GM18526 (cell line): ENCODE data around the gene INTS14.
A peak's percentile ranks its signal among the peaks of the same experiment; 100 is the strongest.

ENCODE experiments used
- POLR2A ChIP-seq: IDR thresholded peaks from 3 replicates; pipeline ENCODE4 v1.6.1; 2011; ENCODE audit not compliant: insufficient read length; ENCODE audit errors: extremely low read depth

INTS14 gene

DNA sequence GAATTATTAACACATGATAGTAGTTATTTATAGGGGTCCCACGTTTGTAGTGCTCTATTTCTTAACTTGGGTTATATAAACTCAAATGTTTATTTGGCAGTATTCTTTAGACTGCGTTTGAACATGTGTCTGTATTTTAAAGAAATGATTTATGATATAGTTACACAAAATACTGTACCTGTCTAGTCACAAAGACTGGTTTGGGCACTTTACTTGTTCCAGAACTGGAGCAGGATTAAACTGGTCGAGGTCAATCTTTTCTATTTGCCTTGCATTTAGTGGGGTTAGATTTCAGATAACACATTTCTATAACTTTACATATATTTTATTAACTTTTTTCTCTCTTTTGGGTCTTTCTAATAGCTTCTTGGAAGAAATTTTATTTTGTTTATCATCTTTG lies 41.2 kb downstream of the INTS14 start:
- TF ChIP-seq POLR2A, result no peak

DNA sequence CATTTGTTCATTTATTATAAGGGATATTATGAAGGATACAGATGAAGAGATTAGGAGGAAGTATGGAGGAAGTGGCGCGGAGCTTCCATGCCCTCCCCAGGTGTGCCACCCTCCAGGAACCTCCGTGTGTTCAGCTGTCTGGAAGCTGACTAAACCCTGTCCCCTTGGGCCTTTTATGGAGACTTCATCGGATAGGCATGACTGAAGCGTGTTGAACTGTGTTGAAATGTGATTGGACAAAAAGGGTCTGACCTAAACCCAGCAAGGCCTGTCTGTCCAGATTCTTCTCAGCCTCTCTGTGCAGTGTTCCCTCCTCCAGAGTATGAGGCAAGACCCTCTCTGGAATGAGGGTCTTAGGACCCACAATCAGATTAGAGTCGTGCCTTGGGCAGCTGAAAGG lies 49.0 kb downstream of the INTS14 start:
- no peak for TF ChIP-seq POLR2A

DNA sequence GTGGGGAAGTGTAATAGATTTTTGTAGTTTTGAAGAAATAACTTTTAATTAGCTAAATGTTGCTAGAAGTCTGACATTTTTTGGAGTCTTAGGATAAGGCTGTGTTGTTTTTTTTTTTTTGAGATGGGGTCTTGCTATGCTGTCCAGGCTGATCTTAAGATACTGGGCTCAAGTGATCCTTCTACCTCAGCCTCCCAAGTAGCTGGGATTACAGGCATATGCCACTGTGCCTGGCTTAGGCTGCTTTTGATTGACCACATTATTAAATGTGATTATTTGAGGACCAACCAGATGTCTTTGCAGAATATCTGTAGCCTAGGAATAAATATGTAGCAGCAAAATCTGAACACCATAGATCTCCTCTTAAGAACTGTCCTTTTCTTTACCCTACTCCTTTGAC lies 51.0 kb downstream of the INTS14 start:
- no peak for TF ChIP-seq POLR2A

DNA sequence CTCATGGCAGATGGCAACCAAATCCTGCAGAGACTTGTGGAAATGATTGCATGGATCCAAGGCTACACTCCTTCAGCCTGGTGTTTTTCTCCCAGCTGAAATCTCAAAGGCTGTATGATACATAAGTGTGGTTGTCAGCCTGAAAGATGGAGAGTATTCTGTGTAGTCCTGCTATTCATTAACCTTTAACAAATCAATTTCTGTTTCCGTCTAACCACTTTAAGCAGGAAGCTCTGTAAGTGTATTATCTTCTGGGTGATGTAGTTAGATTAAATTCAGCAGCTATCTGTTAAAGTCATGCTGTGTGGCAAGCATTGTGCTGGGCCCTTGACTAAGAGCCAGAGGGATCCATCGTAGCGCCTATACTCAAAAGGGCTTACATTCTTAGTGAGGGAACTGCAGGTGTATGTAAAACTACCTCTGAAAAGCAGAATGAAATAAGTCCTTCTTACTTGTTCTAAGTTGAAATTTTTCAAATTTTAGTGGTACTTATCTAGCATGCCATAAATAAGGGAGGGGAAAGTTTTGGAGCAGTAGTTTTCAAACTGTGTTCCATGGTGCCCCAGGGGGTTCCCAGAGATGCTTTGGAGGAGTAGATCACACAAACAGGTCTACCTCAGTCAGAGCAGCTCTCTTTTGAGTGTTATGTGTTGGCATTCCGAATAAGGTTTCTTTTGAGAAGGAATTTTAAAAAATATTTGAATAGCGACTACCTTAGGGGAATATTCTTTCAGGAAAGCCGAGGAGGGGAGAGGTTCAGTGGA lies 51.8 kb downstream of the INTS14 start:
- TF ChIP-seq POLR2A, result no peak

DNA sequence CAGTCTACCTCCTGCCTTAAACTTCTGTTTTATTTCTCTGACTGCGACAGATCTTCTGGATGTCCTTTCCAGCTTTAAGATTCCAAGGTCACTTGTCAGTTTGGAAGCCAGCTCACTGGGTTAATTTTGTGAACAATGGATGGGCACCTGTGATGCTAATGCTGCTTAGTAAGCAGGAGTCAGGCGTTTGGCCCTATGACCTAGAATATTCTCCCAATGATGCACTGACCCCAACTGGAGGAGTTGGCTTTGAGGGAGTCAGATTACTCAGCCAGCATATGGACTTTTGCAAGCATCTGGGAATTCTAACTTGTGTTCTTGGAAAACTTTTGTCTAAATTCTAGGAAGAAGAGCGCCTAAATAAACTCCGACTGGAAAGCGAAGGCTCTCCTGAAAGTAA lies 52.6 kb downstream of the INTS14 start:
- no peak for TF ChIP-seq POLR2A

DNA sequence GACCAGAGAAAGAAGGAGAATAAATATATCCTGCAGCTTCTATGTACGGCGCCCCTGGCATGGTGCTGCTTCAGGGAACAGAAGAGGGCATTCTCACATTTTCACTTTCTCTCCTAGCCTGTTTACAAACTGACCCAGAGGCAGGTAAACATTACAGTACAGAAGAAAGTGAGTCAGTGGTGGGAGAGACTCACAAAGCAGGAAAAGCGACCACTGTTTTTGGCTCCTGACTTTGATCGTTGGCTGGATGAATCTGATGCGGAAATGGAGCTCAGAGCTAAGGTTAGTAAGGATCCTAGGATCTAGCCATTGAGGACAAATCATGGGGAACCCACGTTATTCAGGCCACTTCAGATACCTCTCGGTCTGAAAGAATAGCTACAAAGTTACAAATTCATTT lies 54.3 kb downstream of the INTS14 start:
- no peak for TF ChIP-seq POLR2A

DNA sequence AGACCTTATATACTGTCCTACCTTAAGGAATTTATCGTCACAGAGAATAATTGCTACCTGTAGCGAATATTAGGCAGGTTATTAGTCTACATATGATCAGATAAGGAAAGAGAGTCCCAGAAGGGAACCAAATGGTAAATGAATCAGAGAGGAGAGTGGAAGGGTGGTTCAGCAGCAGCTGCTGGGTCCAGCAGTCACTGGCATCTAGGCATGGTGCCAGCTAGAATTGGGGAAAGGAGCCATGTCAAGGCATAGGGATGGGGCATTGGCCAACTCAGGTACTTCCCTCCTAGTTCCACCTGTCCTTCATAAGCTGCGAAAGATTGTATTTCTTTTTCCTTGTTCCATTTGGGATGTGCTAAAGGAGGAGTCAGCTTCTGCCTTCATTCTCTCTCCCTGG lies 57.2 kb downstream of the INTS14 start:
- no peak for TF ChIP-seq POLR2A

DNA sequence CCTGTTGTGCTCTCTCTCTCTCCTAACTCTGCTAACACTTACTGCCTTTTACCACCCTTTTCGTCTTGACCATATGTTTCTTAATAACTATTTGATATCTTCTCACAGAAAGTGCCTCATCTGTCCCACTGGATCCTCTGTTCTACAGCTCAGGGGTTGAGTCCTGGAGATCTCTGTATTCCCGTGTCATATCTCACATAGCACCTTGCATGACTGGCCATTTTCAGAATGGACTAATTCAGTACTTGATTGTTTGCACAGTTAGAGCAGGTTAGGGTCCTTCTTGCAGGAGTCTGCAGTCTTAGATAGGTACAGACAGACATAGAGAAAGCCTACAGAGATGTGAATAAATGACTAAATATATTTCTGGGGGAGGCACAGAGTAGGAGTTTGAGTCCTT lies 59.7 kb downstream of the INTS14 start:
- no peak for TF ChIP-seq POLR2A

DNA sequence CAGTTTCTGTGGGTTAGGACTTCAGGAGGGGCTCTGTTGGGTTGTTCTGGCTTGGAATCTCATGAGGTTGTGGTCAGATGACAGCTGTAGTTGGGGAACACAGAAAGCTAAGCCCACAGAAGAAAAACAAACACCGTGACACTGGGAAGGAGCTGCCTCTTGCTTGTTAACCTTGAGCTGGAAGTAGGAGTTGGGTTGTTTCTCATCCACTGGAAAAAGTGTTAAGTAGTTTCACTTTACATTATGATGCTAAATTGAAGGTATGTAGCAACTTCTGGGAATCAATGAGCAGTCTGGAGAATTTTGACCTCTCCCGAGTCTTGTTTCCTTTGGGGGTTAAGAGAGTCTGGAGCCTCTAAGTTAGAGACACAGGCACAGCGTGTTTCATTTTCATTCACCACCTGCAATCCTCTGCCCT lies 60.2 kb downstream of the INTS14 start:
- no peak for TF ChIP-seq POLR2A

DNA sequence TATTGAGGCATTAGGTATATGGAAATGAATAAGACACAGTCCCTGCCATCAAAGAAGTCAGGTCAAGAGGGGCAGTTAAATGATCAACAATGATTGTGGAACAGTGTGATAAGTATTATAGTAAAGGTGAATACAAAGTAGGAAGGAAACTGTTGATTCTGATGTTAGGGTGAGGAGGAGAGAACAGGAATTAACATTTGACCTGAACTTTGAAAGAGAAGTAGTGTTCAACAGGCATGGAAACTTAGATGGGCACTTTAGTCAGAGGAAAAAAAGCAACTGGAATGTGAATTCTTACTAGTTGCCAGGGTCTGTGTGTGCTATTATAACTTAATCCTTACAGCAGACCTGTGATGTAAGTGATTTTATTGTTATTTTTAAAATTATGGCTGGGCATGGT lies 63.1 kb downstream of the INTS14 start:
- no peak for TF ChIP-seq POLR2A

DNA sequence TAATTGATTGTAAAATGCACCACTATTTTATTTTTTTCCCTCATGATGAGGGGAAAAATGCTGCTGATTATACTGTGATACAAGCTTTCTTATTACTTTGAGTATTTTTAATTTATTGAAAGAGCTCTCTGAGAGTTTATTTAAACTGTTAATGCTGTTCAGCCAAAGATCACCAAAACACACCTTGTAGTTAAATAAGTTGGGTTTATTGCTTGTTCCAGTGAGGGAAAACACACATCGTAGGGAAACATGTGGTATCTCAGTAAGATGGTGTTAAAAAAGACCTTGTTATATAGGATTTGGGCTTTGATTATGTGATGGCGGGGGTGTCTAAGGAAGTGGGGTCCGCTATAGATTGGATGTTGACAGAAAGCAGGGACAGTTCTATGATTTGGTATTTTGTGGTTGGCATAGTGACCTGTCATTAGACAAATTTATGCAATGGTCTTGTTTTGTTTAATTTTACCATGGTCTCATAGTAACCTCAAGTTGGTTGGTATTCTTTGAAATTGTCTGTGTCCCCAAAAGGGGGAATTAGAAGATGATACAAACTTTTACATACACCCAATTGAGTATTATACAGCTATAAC lies 69.6 kb downstream of the INTS14 start:
- no peak for TF ChIP-seq POLR2A

DNA sequence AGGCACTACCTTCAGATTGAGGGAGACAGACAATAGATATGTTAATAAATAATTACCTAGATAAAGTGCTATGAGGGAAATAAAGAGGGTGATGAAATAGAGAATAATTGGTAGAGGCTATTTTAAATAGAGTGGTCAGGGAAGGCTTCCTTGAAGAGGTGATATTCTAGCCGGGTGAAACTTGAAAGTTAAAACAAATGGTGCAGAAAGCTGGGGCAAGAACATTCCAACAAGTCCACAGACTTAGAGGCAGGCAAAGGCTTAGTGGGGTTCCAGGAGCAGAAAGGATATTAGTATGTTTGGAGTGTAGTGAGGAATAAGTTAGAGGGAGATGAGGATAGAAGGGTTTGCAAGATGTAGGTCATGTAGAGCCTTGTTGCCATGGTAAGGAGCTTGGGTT lies 70.6 kb downstream of the INTS14 start:
- no peak for TF ChIP-seq POLR2A

DNA sequence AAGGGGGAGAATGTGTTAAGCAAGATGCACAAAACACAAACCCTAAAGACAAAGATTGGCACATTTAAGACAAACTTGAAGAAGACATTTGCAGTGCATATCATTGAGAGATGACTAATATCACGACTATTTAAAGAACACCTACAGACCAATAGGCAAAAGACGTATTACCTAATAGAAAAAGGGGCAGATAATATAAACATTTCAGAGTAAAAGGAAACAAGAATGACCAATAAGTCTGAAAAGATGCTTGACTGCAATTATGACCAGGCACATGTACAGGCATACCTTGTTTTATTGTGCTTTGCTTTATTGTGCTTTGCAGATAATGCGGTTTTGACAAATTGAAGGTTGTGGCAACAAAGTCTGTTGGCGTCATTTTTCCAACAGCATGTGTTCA lies 75.7 kb downstream of the INTS14 start:
- TF ChIP-seq POLR2A, result no peak

DNA sequence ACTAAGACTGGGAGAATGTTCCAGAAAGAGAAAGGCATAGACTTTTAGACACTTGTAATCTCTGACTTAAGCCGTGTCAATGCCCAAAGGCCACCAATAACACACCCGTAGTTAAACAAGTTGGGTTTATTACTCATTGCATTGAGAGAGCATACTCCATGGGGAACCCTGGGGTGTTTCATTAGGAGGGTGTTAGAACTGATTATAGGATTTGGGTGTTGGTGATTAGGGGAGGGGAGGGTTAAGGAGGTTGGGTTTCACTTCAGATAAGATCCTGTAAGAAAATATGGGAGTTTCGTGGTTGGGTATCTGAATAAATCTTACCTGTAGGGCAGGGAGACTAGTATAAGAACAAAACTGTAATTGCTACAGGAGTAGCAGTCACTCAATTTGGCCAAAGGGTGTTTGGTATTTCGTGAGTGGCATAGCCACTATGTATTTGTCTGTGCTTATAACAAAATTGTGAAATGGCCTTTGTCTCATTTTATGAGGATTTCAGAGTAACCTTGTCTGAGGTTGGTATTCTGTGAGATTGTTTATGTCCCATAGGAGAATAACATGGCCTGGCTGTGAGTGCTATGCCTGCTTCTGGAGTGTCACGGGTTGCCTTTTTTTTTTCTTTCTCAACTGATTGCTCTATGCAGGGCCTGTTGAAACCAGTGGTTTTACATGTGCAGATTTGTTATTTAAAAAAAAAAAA lies 77.7 kb downstream of the INTS14 start:
- TF ChIP-seq POLR2A, result no peak

DNA sequence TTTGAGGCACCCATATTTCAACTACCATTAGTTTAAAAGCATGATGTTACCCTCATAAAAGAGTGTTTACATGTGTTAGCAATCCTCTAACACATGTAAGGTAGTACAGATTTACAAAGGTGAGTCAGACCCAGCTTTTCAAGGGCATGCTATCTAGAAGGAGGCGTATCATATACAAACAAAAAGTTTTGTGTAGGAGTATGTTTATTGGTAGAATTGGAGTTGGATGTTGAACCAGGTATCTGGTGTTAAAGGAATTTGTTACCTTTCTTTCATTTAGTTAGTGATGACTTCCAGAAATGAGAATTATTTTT lies 78.2 kb downstream of the INTS14 start:
- TF ChIP-seq POLR2A, result no peak

DNA sequence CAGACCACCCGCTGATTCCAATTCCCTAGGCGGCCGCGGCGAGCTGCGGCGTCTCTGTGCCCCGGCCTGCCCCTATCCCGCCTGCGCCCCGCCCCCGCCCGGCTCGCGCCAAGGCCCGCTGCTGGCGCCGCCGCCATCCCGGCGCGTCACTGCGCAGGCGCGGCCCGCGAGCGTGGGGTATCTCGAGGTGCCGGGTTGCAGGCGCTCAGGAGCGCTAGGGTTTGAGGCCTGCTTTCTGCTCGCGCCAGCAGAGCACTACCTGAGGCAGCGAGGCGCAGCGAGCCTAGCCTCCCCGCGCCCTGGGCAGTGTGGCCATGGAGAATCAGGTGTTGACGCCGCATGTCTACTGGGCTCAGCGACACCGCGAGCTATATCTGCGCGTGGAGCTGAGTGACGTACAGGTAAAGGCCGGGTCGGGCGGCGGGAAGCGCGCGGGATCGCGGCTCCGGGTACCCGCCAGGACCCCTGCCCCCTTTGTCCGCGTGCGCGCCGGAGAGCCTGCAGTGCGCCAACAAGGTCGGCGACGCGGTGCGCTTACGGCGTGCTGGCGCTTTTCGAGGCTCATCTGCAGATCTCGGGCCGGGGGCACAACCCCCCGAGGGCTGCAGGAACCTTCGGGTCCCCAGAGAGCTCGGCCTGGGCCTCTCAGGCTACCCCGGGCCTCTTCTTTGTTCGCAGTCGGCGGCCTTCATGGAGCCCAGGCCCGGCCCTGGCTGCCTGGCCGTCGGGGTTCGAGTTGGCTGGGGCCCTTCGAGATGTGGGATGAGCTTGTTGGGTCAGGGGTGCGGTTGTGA lies 80.4 kb downstream of the INTS14 start, which contains the start of gene HACD3:
HACD3 (plus strand) TSS at position 146 of the 794 bp plus-strand sequence; CDS start at position 315, 169 bp downstream.
- TF ChIP-seq POLR2A, result peak; percentile 75

DNA sequence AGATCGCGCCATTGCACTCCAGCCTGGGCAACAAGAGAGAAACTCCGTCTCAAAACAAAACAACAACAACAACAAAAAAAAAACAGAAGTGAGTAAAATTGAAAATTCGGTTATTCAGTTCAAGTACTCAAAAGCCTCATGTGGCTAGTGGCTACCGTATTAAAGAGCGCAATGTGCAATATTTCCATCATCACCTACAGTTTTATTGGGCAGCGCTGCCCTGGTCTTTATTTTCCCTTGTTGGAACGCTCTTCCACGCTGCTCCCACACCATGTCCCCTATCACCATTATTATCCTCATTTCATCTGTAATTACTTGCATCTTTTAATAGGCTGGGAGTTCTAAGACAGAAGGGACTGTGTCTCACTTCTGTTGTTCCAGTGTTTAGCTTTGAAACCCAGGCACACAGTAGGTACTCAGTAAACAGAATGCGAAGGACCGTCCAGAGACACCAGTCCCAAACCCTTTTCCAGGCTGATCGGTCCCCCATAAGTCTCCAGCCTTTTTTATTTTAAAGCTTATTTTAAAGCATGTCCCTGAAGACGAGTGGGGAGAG lies 81.1 kb downstream of the INTS14 start:
- TF ChIP-seq POLR2A, result no peak
